Keratinocyte (primary cell): ENCODE data around the gene ZNF423. TPM values are rescaled to one million over a fixed set of nuclear protein-coding genes. Genes with fewer than 3 reads are reported as not detected.

Experiments
- DNase-seq: peaks from one replicate; pipeline ENCODE4 v3.0.0-alpha.2; 2011; ENCODE audit warnings: low read depth, missing footprints, low spot score
- FAIRE-seq: peaks from 2 replicates; lab custom pipeline; 2011; peaks lifted over from hg19 to GRCh38; lab: Jason Lieb, UNC
- H2AFZ ChIP-seq: 2 replicates; pipeline ENCODE4 v1.6.0; 2012; ENCODE audit warnings: low read length, control low read depth, inconsistent platforms; ENCODE audit not compliant: control insufficient read depth
- H3K27ac ChIP-seq: 2 replicates; pipeline ENCODE4 v1.5.1; 2011; ENCODE audit warnings: low read length; ENCODE audit not compliant: control insufficient read depth, insufficient read depth
- H3K27me3 ChIP-seq: 3 replicates; pipeline ENCODE4 v1.6.0; 2011; ENCODE audit warnings: low read length; ENCODE audit not compliant: control insufficient read depth, insufficient read depth; ENCODE audit errors: extremely low read depth
- H3K36me3 ChIP-seq, 2 experiments: 2 replicates in 1 of 2; 3 replicates in 1 of 2; pipeline ENCODE4 v1.5.1; 2011; ENCODE audit warnings: low read length in 2 of 2, mild to moderate bottlenecking in 1 of 2; ENCODE audit not compliant: control insufficient read depth in 2 of 2, insufficient read depth in 2 of 2; ENCODE audit errors: extremely low read depth in 1 of 2
- H3K4me1 ChIP-seq: 3 replicates; pipeline ENCODE4 v1.5.1; 2011; ENCODE audit warnings: low read length; ENCODE audit not compliant: control insufficient read depth, insufficient read depth; ENCODE audit errors: extremely low read depth
- H3K4me2 ChIP-seq: 3 replicates; pipeline ENCODE4 v1.6.0; 2011; ENCODE audit warnings: low read depth, low read length; ENCODE audit not compliant: control insufficient read depth, insufficient read depth; ENCODE audit errors: extremely low read depth
- H3K4me3 ChIP-seq, 3 experiments: fragments of 200-600 bp in 1 of 3; sonication (generic) in 1 of 3; 2 replicates in 2 of 3; 3 replicates in 1 of 3; pipeline ENCODE4 v1.5.1; 2011 to 2016; ENCODE audit warnings: low read length in 3 of 3, mild to moderate bottlenecking in 3 of 3, control low read depth in 2 of 3, inconsistent platforms in 1 of 3, low read depth in 1 of 3, mixed read lengths in 1 of 3, mixed run types in 1 of 3, moderate library complexity in 1 of 3; ENCODE audit not compliant: control insufficient read depth in 2 of 3, insufficient read depth in 2 of 3; ENCODE audit errors: extremely low read depth in 1 of 3
- H3K79me2 ChIP-seq: 2 replicates; pipeline ENCODE4 v1.6.0; 2012; ENCODE audit warnings: low read length; ENCODE audit not compliant: control insufficient read depth, insufficient read depth
- H3K9ac ChIP-seq: 3 replicates; pipeline ENCODE4 v1.6.0; 2011; ENCODE audit warnings: low read length; ENCODE audit not compliant: control insufficient read depth, insufficient read depth; ENCODE audit errors: extremely low read depth
- H3K9me1 ChIP-seq: 3 replicates; pipeline ENCODE4 v1.6.0; 2011; ENCODE audit warnings: low read length; ENCODE audit not compliant: control insufficient read depth, insufficient read depth; ENCODE audit errors: extremely low read depth
- H3K9me3 ChIP-seq: 2 replicates; pipeline ENCODE4 v1.5.1; 2012; ENCODE audit warnings: low read depth, low read length; ENCODE audit not compliant: control insufficient read depth
- H4K20me1 ChIP-seq: 3 replicates; pipeline ENCODE4 v1.6.0; 2011; ENCODE audit warnings: low read length; ENCODE audit not compliant: control insufficient read depth, insufficient read depth; ENCODE audit errors: extremely low read depth
- EZH2 ChIP-seq: IDR thresholded peaks from one replicate; pipeline ENCODE4 v1.6.1; 2012; ENCODE audit warnings: inconsistent platforms, mild to moderate bottlenecking, low read length, moderate library complexity
- dilution Hi-C: fragments of 300-500 bp; cut with MboI; formaldehyde crosslinking; loops from one replicate; pipeline ENCODE4 v1.7.0; 2020; ENCODE audit warnings: low sequenced_read_pairs; ENCODE audit not compliant: extremely low pct_ligation_motif_present
- polyA plus RNA-seq, 5 experiments: library from polyadenylated mRNA; depleted of rRNA in 3 of 5; stranded (reverse) in 3 of 5; stranded (forward) in 1 of 5; unstranded in 1 of 5; fragments of >200 nt; gene quantifications; 1 replicate in 1 of 5; 2 replicates in 3 of 5; 3 replicates in 1 of 5; pipeline versions ENCODE4 v1.2.1 to v1.2.3, GENCODE V29; 2011 to 2012; ENCODE audit warnings: missing spikeins in 2 of 5, low read depth in 1 of 5, low replicate concordance in 1 of 5
- TF ChIP-seq, protein P1 (sequence below), 3 experiments: IDR thresholded peaks in 1 of 3; conservative IDR thresholded peaks in 1 of 3; optimal IDR thresholded peaks in 1 of 3; 2 replicates in 2 of 3; 3 replicates in 1 of 3; pipeline versions ENCODE3 to v1.5.1; 2011; ENCODE audit warnings: low read length in 3 of 3, mild to moderate bottlenecking in 3 of 3, moderate library complexity in 2 of 3, control low read depth in 1 of 3, inconsistent platforms in 1 of 3; ENCODE audit not compliant: insufficient read depth in 2 of 3; ENCODE audit errors: extremely low read depth in 1 of 3

Gene ZNF423
- polyA plus RNA-seq, 1 donor (not counting 4 experiments of a cell fraction or from before 2014, with no cell fraction given): 0.05 TPM

DNA sequence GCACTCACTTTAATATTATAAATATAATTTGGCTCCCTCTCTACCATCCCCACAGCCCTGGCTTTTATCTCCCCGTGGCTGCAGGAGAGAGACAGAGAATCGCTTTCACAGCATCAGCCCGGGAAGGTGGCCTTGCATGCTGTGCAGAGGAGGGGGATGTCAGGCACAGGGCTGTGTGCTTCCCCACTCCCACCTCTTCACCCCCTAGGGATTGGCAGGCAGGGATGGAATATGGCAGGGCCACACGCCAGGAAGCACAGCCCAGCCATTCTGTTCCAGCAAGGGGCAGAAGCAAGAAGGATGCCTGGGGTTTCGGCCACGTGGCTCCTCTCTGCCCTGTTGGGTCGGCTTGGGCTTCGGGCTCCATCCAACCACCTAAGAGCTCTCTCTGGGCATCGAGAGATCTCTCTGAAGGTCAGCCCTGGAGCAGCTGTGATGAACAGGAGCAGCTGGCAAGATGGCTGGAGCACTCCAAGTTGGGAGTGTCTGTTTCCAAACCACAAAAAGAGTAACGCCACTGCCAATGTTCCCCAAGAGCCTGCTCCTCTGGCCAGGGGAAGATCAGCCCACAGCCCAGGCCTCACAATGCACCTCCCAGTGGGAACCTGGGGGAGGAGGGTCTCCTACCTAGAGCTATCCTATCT is 259.1 kb downstream of the ZNF423 start:
- Histone ChIP-seq H4K20me1 (no peaks in the 10 kb centered on the region), H3K4me1 (no peaks in the 10 kb centered on the region), H2AFZ (no peak overlapping the region), H3K27me3 (peaks cover 4% of the 10 kb centered on the region), H3K9ac (no peak overlapping the region), H3K4me3 (no peak overlapping the region), H3K4me2 (no peak overlapping the region), H3K9me3 (no peaks in the 10 kb centered on the region), H3K9me1 (no peaks in the 10 kb centered on the region), H3K27ac (no peak overlapping the region), H3K36me3 (no peaks in the 10 kb centered on the region), H3K79me2 (no peaks in the 10 kb centered on the region)
- TF ChIP-seq EZH2: no peak
- TF ChIP-seq, protein P1, sequence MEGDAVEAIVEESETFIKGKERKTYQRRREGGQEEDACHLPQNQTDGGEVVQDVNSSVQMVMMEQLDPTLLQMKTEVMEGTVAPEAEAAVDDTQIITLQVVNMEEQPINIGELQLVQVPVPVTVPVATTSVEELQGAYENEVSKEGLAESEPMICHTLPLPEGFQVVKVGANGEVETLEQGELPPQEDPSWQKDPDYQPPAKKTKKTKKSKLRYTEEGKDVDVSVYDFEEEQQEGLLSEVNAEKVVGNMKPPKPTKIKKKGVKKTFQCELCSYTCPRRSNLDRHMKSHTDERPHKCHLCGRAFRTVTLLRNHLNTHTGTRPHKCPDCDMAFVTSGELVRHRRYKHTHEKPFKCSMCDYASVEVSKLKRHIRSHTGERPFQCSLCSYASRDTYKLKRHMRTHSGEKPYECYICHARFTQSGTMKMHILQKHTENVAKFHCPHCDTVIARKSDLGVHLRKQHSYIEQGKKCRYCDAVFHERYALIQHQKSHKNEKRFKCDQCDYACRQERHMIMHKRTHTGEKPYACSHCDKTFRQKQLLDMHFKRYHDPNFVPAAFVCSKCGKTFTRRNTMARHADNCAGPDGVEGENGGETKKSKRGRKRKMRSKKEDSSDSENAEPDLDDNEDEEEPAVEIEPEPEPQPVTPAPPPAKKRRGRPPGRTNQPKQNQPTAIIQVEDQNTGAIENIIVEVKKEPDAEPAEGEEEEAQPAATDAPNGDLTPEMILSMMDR (optimal IDR thresholded peaks at IDR 0.05 in 1 of 3, IDR thresholded peaks at IDR 0.05 in 1 of 3, conservative IDR thresholded peaks at IDR 0.05 in 1 of 3; ENCODE audit: extremely low read depth in 1 of 3, insufficient read depth in 2 of 3, low read length in 3 of 3): no peak
- FAIRE-seq (no peak), DNase-seq (no peak)
- dilution Hi-C loops: no loop called here

DNA sequence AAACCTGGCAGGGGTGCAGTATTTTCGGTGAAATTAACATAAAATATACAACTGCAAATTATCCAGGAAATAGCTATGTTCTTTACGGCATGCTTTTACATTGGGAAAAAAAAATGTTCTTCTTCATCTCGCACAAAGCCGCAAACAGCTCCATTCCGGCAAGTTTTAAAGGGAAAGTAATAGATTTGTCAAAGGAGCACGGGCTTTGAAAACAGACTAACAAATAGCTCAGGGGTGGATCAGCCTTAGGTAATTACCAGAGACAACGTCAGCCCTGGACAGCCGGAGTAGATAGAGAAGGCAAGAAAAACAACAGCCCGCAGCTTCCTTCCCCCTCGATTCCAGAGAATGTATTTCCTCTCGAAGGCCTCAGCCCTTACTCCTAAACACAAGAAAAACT is 259.8 kb downstream of the ZNF423 start:
- H2AFZ ChIP-seq: no peak overlapping the region
- H3K4me3 ChIP-seq: no peak overlapping the region
- no peak overlapping the region for H3K4me2 ChIP-seq
- no peaks in the 10 kb centered on the region for H3K36me3 ChIP-seq
- no peaks in the 10 kb centered on the region for H3K9me1 ChIP-seq
- dilution Hi-C loops: no loop called here
- H3K4me1 ChIP-seq: no peaks in the 10 kb centered on the region
- peaks cover 4% of the 10 kb centered on the region for H3K27me3 ChIP-seq
- FAIRE-seq (no peak), DNase-seq (no peak)
- no peaks in the 10 kb centered on the region for H4K20me1 ChIP-seq
- TF ChIP-seq, protein P1 (optimal IDR thresholded peaks at IDR 0.05 in 1 of 3, IDR thresholded peaks at IDR 0.05 in 1 of 3, conservative IDR thresholded peaks at IDR 0.05 in 1 of 3; ENCODE audit: extremely low read depth in 1 of 3, insufficient read depth in 2 of 3, low read length in 3 of 3): no peak
- TF ChIP-seq EZH2: no peak
- H3K79me2 ChIP-seq: no peaks in the 10 kb centered on the region
- H3K9me3 ChIP-seq: no peaks in the 10 kb centered on the region
- H3K27ac ChIP-seq: no peak overlapping the region
- no peak overlapping the region for H3K9ac ChIP-seq
